Central memory CD4-positive, alpha-beta T cell (primary cell): ENCODE results near the gene ZDHHC8.

ENCODE experiments used
- DNase-seq: peaks from one replicate; pipeline ENCODE4 v3.0.0; 2022

ZDHHC8 gene

GRCh38 chr22:20164863-20165262, 33.3 kb downstream of the ZDHHC8 start:
- DNase-seq, result no peak

- DNase-seq, result no peak
Observed at GRCh38 chr22:20165421-20165820, 33.8 kb downstream of the ZDHHC8 start.

GRCh38 chr22:20165913-20166312, 34.3 kb downstream of the ZDHHC8 start:
- no peak for DNase-seq

- no peak for DNase-seq
Observed at GRCh38 chr22:20166703-20167102, 35.1 kb downstream of the ZDHHC8 start.

- no peak for DNase-seq
Observed at GRCh38 chr22:20167643-20168322, 36.2 kb downstream of the ZDHHC8 start.

- no peak for DNase-seq
Observed at GRCh38 chr22:20169253-20169822, 37.7 kb downstream of the ZDHHC8 start.

- no peak for DNase-seq
Observed at GRCh38 chr22:20170170-20170569, 38.6 kb downstream of the ZDHHC8 start.

- DNase-seq, result no peak
Observed at GRCh38 chr22:20171288-20172140, 39.9 kb downstream of the ZDHHC8 start.

- DNase-seq, result no peak
Observed at GRCh38 chr22:20172141-20172613, 40.6 kb downstream of the ZDHHC8 start.

GRCh38 chr22:20173246-20173645, 41.6 kb downstream of the ZDHHC8 start:
- DNase-seq, result no peak

- no peak for DNase-seq
Observed at GRCh38 chr22:20173772-20174171, 42.2 kb downstream of the ZDHHC8 start.

GRCh38 chr22:20174785-20175596, 43.4 kb downstream of the ZDHHC8 start:
- DNase-seq, result no peak

GRCh38 chr22:20175597-20175900, 43.9 kb downstream of the ZDHHC8 start:
- no peak for DNase-seq

GRCh38 chr22:20176421-20177085, 44.9 kb downstream of the ZDHHC8 start:
- no peak for DNase-seq

GRCh38 chr22:20177217-20177911, 45.8 kb downstream of the ZDHHC8 start:
- DNase-seq, result no peak

GRCh38 chr22:20178075-20178914, 46.7 kb downstream of the ZDHHC8 start:
- DNase-seq, result no peak

GRCh38 chr22:20178915-20179227, 47.3 kb downstream of the ZDHHC8 start:
- no peak for DNase-seq

- DNase-seq, result no peak
Observed at GRCh38 chr22:20179455-20180244, 48.0 kb downstream of the ZDHHC8 start.

- no peak for DNase-seq
Observed at GRCh38 chr22:20180245-20180630, 48.6 kb downstream of the ZDHHC8 start.

GRCh38 chr22:20180640-20181039, 49.0 kb downstream of the ZDHHC8 start:
- DNase-seq, result no peak
